A673 (cell line): ENCODE data around the gene FLT1.

Experiments used
- EZH2 ChIP-seq: fragments of 200-600 bp; sonication (generic); IDR thresholded peaks from 2 replicates; pipeline ENCODE4 v1.6.1; 2017; ENCODE audit warnings: borderline replicate concordance, low read depth, mild to moderate bottlenecking, mixed read lengths, antibody characterized with exemption, low read length; ENCODE audit not compliant: poor library complexity, severe bottlenecking
- TF ChIP-seq, protein P1 (sequence below): fragments of 300-800, 200-600 bp; sonication (generic); conservative IDR thresholded peaks from 2 replicates; pipeline ENCODE4 v1.5.1; 2017; ENCODE audit warnings: low read depth, mild to moderate bottlenecking, antibody characterized with exemption, low read length, moderate library complexity, mixed read lengths

DNA sequence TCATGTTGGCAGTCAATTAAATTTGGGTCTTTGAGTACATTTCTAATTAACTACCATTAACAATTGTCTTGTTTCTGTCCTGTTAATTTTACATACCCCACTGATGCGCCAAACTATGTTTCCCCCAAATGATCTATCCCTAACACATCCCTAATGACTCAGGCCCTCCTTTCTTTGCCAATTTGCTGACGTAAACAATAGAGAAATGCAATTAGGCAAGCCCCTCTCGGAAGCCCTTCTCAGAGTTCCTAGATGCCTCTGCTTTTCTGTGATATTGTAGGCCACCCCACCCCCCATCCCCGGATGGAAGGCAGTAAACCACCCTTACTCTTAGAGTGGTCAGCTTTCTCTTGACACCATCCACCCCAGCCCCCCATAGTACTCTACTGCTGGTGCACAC, 74.2 kb downstream of the FLT1 start:
- TF ChIP-seq, protein P1, sequence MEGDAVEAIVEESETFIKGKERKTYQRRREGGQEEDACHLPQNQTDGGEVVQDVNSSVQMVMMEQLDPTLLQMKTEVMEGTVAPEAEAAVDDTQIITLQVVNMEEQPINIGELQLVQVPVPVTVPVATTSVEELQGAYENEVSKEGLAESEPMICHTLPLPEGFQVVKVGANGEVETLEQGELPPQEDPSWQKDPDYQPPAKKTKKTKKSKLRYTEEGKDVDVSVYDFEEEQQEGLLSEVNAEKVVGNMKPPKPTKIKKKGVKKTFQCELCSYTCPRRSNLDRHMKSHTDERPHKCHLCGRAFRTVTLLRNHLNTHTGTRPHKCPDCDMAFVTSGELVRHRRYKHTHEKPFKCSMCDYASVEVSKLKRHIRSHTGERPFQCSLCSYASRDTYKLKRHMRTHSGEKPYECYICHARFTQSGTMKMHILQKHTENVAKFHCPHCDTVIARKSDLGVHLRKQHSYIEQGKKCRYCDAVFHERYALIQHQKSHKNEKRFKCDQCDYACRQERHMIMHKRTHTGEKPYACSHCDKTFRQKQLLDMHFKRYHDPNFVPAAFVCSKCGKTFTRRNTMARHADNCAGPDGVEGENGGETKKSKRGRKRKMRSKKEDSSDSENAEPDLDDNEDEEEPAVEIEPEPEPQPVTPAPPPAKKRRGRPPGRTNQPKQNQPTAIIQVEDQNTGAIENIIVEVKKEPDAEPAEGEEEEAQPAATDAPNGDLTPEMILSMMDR, result no peak
- no peak for TF ChIP-seq EZH2
